GM19023 (cell line): Measurements from ENCODE around the gene SEMA3B.

Experiments used
- ATAC-seq: cut with Tn5 transposase; IDR thresholded peaks from one replicate; pipeline ENCODE4 v1.9.1; 2021; ENCODE audit warnings: mild to moderate bottlenecking, moderate library complexity; ENCODE audit not compliant: unreplicated experiment

Gene SEMA3B

DNA sequence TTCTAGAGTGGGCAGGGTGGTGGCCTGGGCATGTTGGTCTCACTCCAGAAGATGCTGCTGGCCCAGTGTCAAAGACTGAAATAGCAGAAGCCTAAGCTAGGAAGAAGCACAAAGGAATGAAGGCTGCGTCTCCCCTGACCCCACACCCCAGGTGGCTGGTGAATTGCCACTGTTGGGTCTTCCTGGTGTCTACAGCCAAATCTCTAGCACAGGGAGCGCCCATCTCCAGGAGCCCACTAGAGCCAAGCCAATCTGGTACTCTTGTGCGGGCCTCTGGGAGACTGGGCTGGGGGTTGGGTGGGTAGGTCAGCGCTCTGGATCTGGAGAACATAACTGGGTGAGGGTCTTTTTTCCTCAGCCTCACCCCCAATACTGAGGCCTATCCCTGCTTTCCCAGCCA, 58.2 kb downstream of the SEMA3B start:
- ATAC-seq = no peak
